Small intestine (tissue), 7 donors: ENCODE data around the gene TSPAN18. TPM values are rescaled to one million over a fixed set of nuclear protein-coding genes. Genes with fewer than 3 reads are reported as not detected.
A peak's percentile ranks its signal among the peaks of the same experiment; 100 is the strongest.

Source experiments
- DNase-seq, 2 donors: peaks; one replicate each; pipeline versions ENCODE4 v3.0.0 to v3.0.0-alpha.2; 2013
- FAIRE-seq: peaks from 2 replicates; lab custom pipeline; 2012; peaks lifted over from hg19 to GRCh38; lab: Jason Lieb, UNC
- H3K27ac ChIP-seq, 3 donors: one replicate each; pipeline ENCODE4 v1.5.1; 2013; ENCODE audit warnings: low read length in 2 of 3, mild to moderate bottlenecking in 2 of 3, control low read depth in 1 of 3, inconsistent platforms in 1 of 3, low read depth in 1 of 3, moderate library complexity in 1 of 3
- H3K27me3 ChIP-seq, 3 donors: one replicate each; pipeline ENCODE4 v1.6.1; 2013; ENCODE audit warnings: low read length in 3 of 3, inconsistent platforms in 1 of 3; ENCODE audit not compliant: control insufficient read depth in 3 of 3, insufficient read depth in 3 of 3
- H3K36me3 ChIP-seq, 3 donors: one replicate each; pipeline ENCODE4 v1.6.1; 2013; ENCODE audit warnings: low read length in 3 of 3, inconsistent platforms in 1 of 3, low read depth in 1 of 3, mild to moderate bottlenecking in 1 of 3, moderate library complexity in 1 of 3; ENCODE audit not compliant: control insufficient read depth in 3 of 3, insufficient read depth in 2 of 3
- H3K4me1 ChIP-seq, 3 donors: one replicate each; pipeline ENCODE4 v1.6.1; 2013; ENCODE audit warnings: low read length in 2 of 3, inconsistent platforms in 1 of 3, low read depth in 1 of 3, mild to moderate bottlenecking in 1 of 3, moderate library complexity in 1 of 3; ENCODE audit not compliant: control insufficient read depth in 3 of 3, insufficient read depth in 2 of 3
- H3K4me3 ChIP-seq, 3 donors: one replicate each; pipeline ENCODE4 v1.5.1; 2013; ENCODE audit warnings: low read length in 3 of 3, control low read depth in 1 of 3, inconsistent platforms in 1 of 3, low read depth in 1 of 3, mild to moderate bottlenecking in 1 of 3, moderate library complexity in 1 of 3
- H3K9me3 ChIP-seq, 2 donors: one replicate each; pipeline ENCODE4 v1.6.1; 2013; ENCODE audit warnings: low read depth in 1 of 2, low read length in 1 of 2; ENCODE audit not compliant: control insufficient read depth in 2 of 2, insufficient read depth in 1 of 2
- WGBS, 3 donors: extraction: QIAGEN DNeasy Blood & Tissue Kit; methylation state at CpG; one replicate each; pipeline ENCODE4 v1.1.7; 2013; 5-methylcytosine and 5-hydroxymethylcytosine counted together
- polyA plus RNA-seq, 4 donors: library from polyadenylated mRNA; stranded (reverse) in 3 of 4; unstranded in 1 of 4; fragments of 200-250 nt in 3 of 4; fragments of 120-200 nt in 1 of 4; gene quantifications; one replicate each; pipeline versions ENCODE4 v1.2.1 to v1.2.3, GENCODE V29; 2013
- donor health status: healthy with polysubstance abuse.
- donor health status: control.
- donor health status: control.
- donor health status: Bipolar disorder and iron deficiency.
- donor health status: healthy.

TSPAN18 gene
- polyA plus RNA-seq, 4 donors: 1.1 to 45.2 (median 8.8) TPM; not detected in 1

GRCh38 chr11:44761551-44761961 lies 34.8 kb downstream of the TSPAN18 start:
- peak; percentile 73 to 76 for DNase-seq
- H3K4me3 ChIP-seq: no peak overlapping the region
- 20 to 48% (median 41%) methylated on average over 14 of the region's 14 CpGs for WGBS, 3 donors

GRCh38 chr11:44763121-44763820 lies 36.5 kb downstream of the TSPAN18 start:
- no peaks in the 10 kb centered on the region for H3K9me3 ChIP-seq
- peaks cover 0 to 29% (median 0%) of the 10 kb centered on the region in 3 donors for H3K36me3 ChIP-seq
- peaks cover 0 to 42% (median 4%) of the 10 kb centered on the region in 3 donors for H3K4me1 ChIP-seq
- H3K4me3 ChIP-seq: no peak overlapping the region
- WGBS, 3 donors: 70 to 81% (median 74%) methylated on average over 5 of the region's 5 CpGs
- DNase-seq (no peak), FAIRE-seq (no peak)
- no peak overlapping the region for H3K27ac ChIP-seq
- no peaks in the 10 kb centered on the region for H3K27me3 ChIP-seq

More at GRCh38 chr11:44761551-44761961, 34.8 kb downstream of the TSPAN18 start:
- peaks cover 0 to 35% (median 4%) of the 10 kb centered on the region in 3 donors for H3K4me1 ChIP-seq
- H3K9me3 ChIP-seq: no peaks in the 10 kb centered on the region
- peaks cover 0 to 23% (median 0%) of the 10 kb centered on the region in 3 donors for H3K36me3 ChIP-seq
- FAIRE-seq: no peak
- H3K27ac ChIP-seq: peak overlapping the region in 1 of 3 donors; percentile 67
- no peaks in the 10 kb centered on the region for H3K27me3 ChIP-seq

GRCh38 chr11:44764583-44764982 lies 37.8 kb downstream of the TSPAN18 start:
- no peaks in the 10 kb centered on the region for H3K27me3 ChIP-seq
- peaks cover 0 to 29% (median 0%) of the 10 kb centered on the region in 3 donors for H3K36me3 ChIP-seq
- 38 to 83% (median 51%) methylated on average over 4 of the region's 4 CpGs for WGBS, 3 donors
- H3K4me1 ChIP-seq: peaks cover 0 to 42% (median 4%) of the 10 kb centered on the region in 3 donors
- no peaks in the 10 kb centered on the region for H3K9me3 ChIP-seq
- DNase-seq (no peak), FAIRE-seq (no peak)
- H3K27ac ChIP-seq: no peak overlapping the region
- H3K4me3 ChIP-seq: no peak overlapping the region

- H3K9me3 ChIP-seq: no peaks in the 10 kb centered on the region
- H3K27me3 ChIP-seq: no peaks in the 10 kb centered on the region
- peaks cover 0 to 46% (median 4%) of the 10 kb centered on the region in 3 donors for H3K4me1 ChIP-seq
- 82 to 92% (median 85%) methylated on average over 8 of the region's 8 CpGs for WGBS, 3 donors
- H3K27ac ChIP-seq: no peak overlapping the region
- H3K4me3 ChIP-seq: no peak overlapping the region
- peaks cover 0 to 29% (median 0%) of the 10 kb centered on the region in 3 donors for H3K36me3 ChIP-seq
- no peak for DNase-seq
- no peak for FAIRE-seq
Measured at GRCh38 chr11:44765026-44765595, 38.3 kb downstream of the TSPAN18 start.

- H3K4me3 ChIP-seq: no peak overlapping the region
- no peak for FAIRE-seq
- H3K27ac ChIP-seq: peak overlapping the region in 2 of 3 donors; percentile 52 to 77
- no peaks in the 10 kb centered on the region for H3K27me3 ChIP-seq
- no peak for DNase-seq
- H3K4me1 ChIP-seq: peaks cover 0 to 51% (median 7%) of the 10 kb centered on the region in 3 donors
- no peaks in the 10 kb centered on the region for H3K9me3 ChIP-seq
- WGBS, 3 donors: 84 to 93% (median 87%) methylated on average over 3 of the region's 3 CpGs
- H3K36me3 ChIP-seq: peaks cover 0 to 29% (median 0%) of the 10 kb centered on the region in 3 donors
Measured at GRCh38 chr11:44765676-44766075, 38.9 kb downstream of the TSPAN18 start.

GRCh38 chr11:44766112-44766971 lies 39.6 kb downstream of the TSPAN18 start:
- Histone ChIP-seq H3K27ac (peak overlapping the region in 2 of 3 donors; percentile 52 to 77), H3K27me3 (no peaks in the 10 kb centered on the region), H3K36me3 (peaks cover 0 to 29% (median 0%) of the 10 kb centered on the region in 3 donors), H3K4me1 (peaks cover 0 to 44% (median 5%) of the 10 kb centered on the region in 3 donors), H3K9me3 (no peaks in the 10 kb centered on the region), H3K4me3 (no peak overlapping the region)
- DNase-seq (peak; percentile 41 to 68), FAIRE-seq (no peak)
- WGBS, 3 donors: 6 to 23% (median 21%) methylated on average over 8 of the region's 8 CpGs

DNA sequence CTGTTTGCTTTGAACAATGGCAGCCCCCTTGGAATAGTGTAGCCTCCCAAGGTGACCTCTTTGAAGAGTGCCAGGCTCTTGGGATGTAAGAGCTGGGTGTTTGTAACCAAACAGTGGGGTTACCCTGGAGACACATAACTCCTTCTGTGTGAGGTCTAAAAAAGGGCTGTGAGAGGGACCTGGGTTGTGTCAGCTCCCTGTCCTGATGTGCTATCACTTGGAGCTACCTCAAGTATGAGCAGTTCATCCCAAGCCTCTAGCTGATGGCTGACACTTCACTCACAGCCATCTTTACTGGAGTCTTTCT lies 40.2 kb downstream of the TSPAN18 start:
- no peak for FAIRE-seq
- peak overlapping the region in 2 of 3 donors; percentile 52 to 77 for H3K27ac ChIP-seq

GRCh38 chr11:44767421-44767820 lies 40.7 kb downstream of the TSPAN18 start:
- Histone ChIP-seq H3K9me3 (no peaks in the 10 kb centered on the region), H3K36me3 (peaks cover 0 to 29% (median 0%) of the 10 kb centered on the region in 3 donors), H3K27me3 (no peaks in the 10 kb centered on the region), H3K4me3 (no peak overlapping the region), H3K27ac (peak overlapping the region in 2 of 3 donors; percentile 40 to 52), H3K4me1 (peaks cover 0 to 35% (median 3%) of the 10 kb centered on the region in 3 donors)
- FAIRE-seq (no peak), DNase-seq (no peak)
- WGBS, 3 donors: 65 to 79% (median 76%) methylated on average over 1 of the region's 1 CpG

More for the DNA sequence above, 40.2 kb downstream of the TSPAN18 start:
- H3K36me3 ChIP-seq: peaks cover 0 to 29% (median 0%) of the 10 kb centered on the region in 3 donors
- H3K9me3 ChIP-seq: no peaks in the 10 kb centered on the region
- no peak overlapping the region for H3K4me3 ChIP-seq
- no peaks in the 10 kb centered on the region for H3K27me3 ChIP-seq
- no peak for DNase-seq
- peaks cover 0 to 39% (median 3%) of the 10 kb centered on the region in 3 donors for H3K4me1 ChIP-seq
